Fibroblast of mammary gland (primary cell): Measurements from ENCODE around the gene CAMKMT.

Source experiments
- DNase-seq: peaks from one replicate; pipeline ENCODE4 v3.0.0-alpha.2; 2010; ENCODE audit warnings: low read depth
- H3K4me3 ChIP-seq: 2 replicates; pipeline ENCODE4 v1.5.1; 2011; ENCODE audit warnings: low read depth, mild to moderate bottlenecking, low read length, moderate library complexity; ENCODE audit not compliant: control insufficient read depth
- TF ChIP-seq, protein P1 (sequence below): conservative IDR thresholded peaks from 2 replicates; pipeline ENCODE4 v1.5.1; 2011; ENCODE audit warnings: low read depth, low read length, inconsistent platforms; ENCODE audit not compliant: control insufficient read depth, insufficient read depth

CAMKMT gene

DNA sequence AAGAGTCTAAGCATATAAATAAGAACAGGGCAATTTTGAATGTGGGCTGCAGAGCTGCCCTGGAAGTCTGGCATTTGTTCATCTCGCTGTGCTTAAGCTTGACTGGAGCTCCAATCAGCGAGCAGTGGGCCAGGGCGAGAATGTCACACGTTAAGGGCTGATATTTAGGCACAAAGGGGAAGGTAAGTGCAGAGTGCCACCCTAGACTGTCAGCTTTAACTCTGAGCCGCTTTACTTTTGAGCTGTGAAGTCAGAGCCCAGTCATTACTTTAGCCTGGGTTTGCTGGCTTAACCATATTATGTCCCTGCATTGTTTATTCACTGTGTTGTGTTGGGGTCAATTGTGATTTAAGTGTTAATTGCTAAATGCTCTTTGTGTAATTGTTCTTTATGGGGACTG is 343.6 kb downstream of the CAMKMT start:
- TF ChIP-seq, protein P1, sequence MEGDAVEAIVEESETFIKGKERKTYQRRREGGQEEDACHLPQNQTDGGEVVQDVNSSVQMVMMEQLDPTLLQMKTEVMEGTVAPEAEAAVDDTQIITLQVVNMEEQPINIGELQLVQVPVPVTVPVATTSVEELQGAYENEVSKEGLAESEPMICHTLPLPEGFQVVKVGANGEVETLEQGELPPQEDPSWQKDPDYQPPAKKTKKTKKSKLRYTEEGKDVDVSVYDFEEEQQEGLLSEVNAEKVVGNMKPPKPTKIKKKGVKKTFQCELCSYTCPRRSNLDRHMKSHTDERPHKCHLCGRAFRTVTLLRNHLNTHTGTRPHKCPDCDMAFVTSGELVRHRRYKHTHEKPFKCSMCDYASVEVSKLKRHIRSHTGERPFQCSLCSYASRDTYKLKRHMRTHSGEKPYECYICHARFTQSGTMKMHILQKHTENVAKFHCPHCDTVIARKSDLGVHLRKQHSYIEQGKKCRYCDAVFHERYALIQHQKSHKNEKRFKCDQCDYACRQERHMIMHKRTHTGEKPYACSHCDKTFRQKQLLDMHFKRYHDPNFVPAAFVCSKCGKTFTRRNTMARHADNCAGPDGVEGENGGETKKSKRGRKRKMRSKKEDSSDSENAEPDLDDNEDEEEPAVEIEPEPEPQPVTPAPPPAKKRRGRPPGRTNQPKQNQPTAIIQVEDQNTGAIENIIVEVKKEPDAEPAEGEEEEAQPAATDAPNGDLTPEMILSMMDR = no peak

DNA sequence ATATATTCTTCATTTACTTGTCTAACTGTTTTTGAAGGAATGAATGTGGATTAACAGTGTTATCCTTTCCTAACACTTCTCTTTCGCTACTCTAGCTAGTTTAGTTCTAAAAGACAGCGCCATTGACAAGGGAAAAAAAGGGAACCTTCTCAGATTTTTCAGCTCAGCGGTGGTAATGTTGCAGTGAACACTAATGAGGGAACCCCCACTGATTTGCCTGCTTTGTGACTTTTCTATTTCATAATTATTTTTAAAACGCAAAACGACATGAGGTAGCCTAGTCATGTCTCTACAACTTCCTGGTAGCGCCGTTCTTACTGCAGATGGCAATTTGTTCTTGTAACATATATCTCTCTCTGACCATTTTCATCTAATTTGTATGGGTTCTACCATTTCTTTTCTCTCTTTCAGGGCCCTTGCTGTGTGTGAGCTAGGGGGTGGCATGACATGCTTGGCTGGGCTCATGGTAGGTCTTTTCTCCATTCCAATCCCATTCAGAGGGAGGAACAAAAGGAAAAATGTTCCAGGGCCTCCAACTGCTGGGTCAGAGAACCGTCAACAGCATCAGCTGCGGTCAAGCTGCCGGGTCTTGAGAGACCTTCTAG is 344.2 kb downstream of the CAMKMT start:
- TF ChIP-seq, protein P1 = no peak
- H3K4me3 ChIP-seq = no peak overlapping the region

More for the DNA sequence above, 343.6 kb downstream of the CAMKMT start:
- H3K4me3 ChIP-seq = no peak overlapping the region
- no peak for DNase-seq

DNA sequence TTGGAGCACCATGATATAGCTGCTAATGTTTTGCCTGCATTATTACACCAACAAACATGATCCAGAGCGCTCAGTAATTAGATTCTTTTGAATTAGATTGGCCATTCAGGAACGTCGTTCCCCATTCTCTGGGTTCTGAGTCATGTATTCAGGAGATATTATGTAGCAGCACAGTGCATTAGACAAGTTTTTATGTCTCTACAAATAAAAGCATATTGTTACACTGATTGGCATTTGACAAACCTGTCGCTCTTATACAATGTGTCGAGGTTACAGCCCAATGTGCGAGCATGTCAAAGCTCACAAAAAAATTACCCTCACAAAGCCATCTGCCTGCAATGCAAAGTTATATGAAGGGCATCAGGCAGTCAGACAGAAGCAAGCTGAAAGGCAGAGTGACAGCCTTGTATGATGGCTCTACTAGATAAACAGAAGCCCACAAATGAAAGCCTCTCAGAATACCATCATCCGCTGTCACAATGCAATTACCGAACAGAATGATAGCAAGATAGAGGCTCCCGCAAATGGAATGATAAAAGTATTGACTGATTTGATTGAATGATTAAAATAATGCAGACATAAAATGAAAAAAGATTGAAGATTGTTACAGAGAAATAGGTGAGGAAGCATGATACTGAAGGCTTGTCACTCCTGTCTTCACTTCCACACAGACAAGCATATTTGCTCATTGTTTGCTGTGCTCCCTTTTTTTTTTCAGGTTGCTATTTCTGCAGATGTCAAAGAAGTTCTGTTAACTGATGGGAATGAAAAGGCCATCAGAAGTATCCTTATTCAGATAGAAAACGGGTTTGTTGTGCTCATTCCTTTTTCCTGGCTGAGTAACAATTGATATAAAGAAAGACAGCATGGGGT is 345.2 kb downstream of the CAMKMT start:
- H3K4me3 ChIP-seq = no peak overlapping the region

More for the DNA sequence above, 344.2 kb downstream of the CAMKMT start:
- DNase-seq = no peak

DNA sequence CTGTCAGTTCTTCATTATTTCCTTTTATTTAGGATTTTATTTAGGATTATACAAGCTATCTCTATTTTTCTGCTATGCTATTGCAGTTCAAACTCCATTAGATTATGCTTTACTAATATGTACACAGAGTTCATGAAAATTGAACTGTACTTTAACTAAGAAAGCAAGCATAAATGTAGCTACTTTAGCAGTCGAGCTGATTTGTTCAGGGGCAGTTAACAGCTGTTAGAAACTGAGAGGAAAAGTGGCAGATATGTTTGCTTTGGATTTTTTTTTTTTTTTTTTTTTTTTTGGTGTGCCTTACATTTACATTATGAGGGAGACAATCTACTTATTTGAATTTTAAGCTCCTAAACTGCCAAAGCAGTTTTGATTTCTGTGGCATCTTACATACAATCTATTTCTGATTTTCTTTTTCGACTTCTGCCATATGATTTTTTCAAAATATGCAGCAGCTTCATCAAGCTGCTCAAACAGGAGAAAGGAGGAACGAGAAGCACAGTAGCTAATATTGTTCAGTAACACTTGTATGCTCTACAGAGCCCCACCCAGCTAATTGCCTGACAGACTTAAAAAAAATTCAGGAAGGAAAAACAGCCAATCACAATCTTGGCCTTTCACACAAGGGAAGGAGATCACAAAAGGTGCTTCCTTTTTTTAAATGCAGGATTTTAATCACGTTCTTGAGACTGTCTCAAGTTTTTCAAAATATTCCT is 346.4 kb downstream of the CAMKMT start:
- no peak for DNase-seq
- TF ChIP-seq, protein P1 = no peak
- no peak overlapping the region for H3K4me3 ChIP-seq

More for the DNA sequence above, 345.2 kb downstream of the CAMKMT start:
- TF ChIP-seq, protein P1 = no peak
- DNase-seq = no peak

DNA sequence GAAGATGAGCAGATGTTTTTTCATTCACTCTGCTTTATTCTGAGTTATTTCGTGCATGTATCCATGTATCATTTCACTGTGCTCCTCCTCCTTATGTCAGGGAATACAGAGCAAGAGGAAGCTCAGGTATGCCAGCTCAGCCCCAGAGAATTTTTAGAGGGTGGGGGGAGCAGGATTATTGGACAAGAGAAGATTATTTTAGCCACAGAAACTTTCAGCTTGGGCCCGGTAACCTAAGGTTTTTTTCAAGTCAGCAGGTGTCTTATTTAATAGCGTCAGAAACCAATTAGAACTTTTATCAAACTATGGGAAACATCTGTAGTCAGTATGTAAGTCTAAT is 346.9 kb downstream of the CAMKMT start:
- TF ChIP-seq, protein P1 = no peak
- DNase-seq = no peak
- H3K4me3 ChIP-seq = no peak overlapping the region

DNA sequence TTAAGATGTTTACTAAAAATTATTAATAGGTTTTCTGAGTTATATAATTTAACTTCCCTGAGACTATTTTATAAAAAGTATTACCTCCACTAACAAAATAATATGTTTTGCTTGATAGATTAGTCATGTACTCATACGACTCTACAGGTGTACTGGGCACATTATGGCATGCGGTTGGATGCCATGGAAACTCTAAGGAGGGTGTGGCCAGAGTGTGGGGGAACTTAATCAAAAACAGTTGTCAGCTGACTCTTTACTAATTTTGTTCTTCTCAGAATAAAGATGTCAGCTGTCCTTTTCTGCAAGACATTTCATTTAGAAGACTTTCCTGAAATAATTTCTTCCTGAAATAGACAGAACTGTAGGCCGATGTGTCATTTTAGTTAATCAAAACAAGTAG is 351.4 kb downstream of the CAMKMT start:
- peak; percentile 16 for DNase-seq
- TF ChIP-seq, protein P1 = no peak
- no peak overlapping the region for H3K4me3 ChIP-seq
